Astrocyte (in vitro differentiated cells and primary cell): Measurements from ENCODE around the gene CDH5. TPM values are rescaled to one million over a fixed set of nuclear protein-coding genes. Genes with fewer than 3 reads are reported as not detected.
A peak's percentile ranks its signal among the peaks of the same experiment; 100 is the strongest.

Source experiments
- DNase-seq: peaks from one replicate; pipeline ENCODE4 v3.0.0-alpha.2; 2010; ENCODE audit warnings: low read depth
- FAIRE-seq: peaks from 2 replicates; lab custom pipeline; 2011; peaks lifted over from hg19 to GRCh38; lab: Jason Lieb, UNC
- H2AFZ ChIP-seq: 2 replicates; pipeline ENCODE4 v1.6.0; 2012; ENCODE audit warnings: low read depth, low read length, inconsistent platforms
- H3K27ac ChIP-seq: 2 replicates; pipeline ENCODE4 v1.5.1; 2011; ENCODE audit warnings: low read depth, low read length, inconsistent platforms
- H3K27me3 ChIP-seq: 2 replicates; pipeline ENCODE4 v1.6.0; 2011; ENCODE audit warnings: low read length, inconsistent platforms; ENCODE audit not compliant: insufficient read depth
- H3K36me3 ChIP-seq: 2 replicates; pipeline ENCODE4 v1.5.1; 2011; ENCODE audit warnings: low read length, inconsistent platforms; ENCODE audit not compliant: insufficient read depth
- H3K4me1 ChIP-seq: 2 replicates; pipeline ENCODE4 v1.5.1; 2011; ENCODE audit warnings: low read length, inconsistent platforms; ENCODE audit not compliant: insufficient read depth
- H3K4me2 ChIP-seq: 2 replicates; pipeline ENCODE4 v1.6.0; 2012; ENCODE audit warnings: low read length, inconsistent platforms
- H3K4me3 ChIP-seq: 2 replicates; pipeline ENCODE4 v1.5.1; 2011; ENCODE audit warnings: low read depth, mild to moderate bottlenecking, low read length, inconsistent platforms; ENCODE audit not compliant: insufficient read depth
- H3K79me2 ChIP-seq: 2 replicates; pipeline ENCODE4 v1.6.0; 2012; ENCODE audit warnings: mild to moderate bottlenecking, low read length, inconsistent platforms; ENCODE audit not compliant: insufficient read depth
- H3K9ac ChIP-seq: 2 replicates; pipeline ENCODE4 v1.6.0; 2012; ENCODE audit warnings: mild to moderate bottlenecking, low read length, inconsistent platforms
- H3K9me3 ChIP-seq: 2 replicates; pipeline ENCODE4 v1.5.1; 2012; ENCODE audit warnings: low read depth, mild to moderate bottlenecking, low read length, inconsistent platforms; ENCODE audit not compliant: insufficient read depth
- H4K20me1 ChIP-seq: 2 replicates; pipeline ENCODE4 v1.6.0; 2012; ENCODE audit warnings: low read length, inconsistent platforms; ENCODE audit not compliant: insufficient read depth
- H3K27ac Mint-ChIP-seq: one replicate; pipeline ENCODE4 v1.8.0; 2021; ENCODE audit warnings: mild to moderate bottlenecking, mixed read lengths; ENCODE audit not compliant: unreplicated experiment
- H3K27me3 Mint-ChIP-seq: one replicate; pipeline ENCODE4 v1.8.0; 2021; ENCODE audit warnings: low read depth, mixed read lengths; ENCODE audit not compliant: unreplicated experiment
- H3K36me3 Mint-ChIP-seq: one replicate; pipeline ENCODE4 v1.8.0; 2021; ENCODE audit warnings: low read depth, mixed read lengths; ENCODE audit not compliant: unreplicated experiment
- H3K4me1 Mint-ChIP-seq: one replicate; pipeline ENCODE4 v1.8.0; 2021; ENCODE audit warnings: low read depth, mixed read lengths; ENCODE audit not compliant: unreplicated experiment
- H3K4me3 Mint-ChIP-seq: one replicate; pipeline ENCODE4 v1.8.0; 2021; ENCODE audit warnings: mild to moderate bottlenecking, moderate library complexity, mixed read lengths; ENCODE audit not compliant: unreplicated experiment
- H3K9me3 Mint-ChIP-seq: one replicate; pipeline ENCODE4 v1.8.0; 2021; ENCODE audit warnings: mild to moderate bottlenecking, mixed read lengths; ENCODE audit not compliant: unreplicated experiment
- CTCF ChIP-seq: IDR thresholded peaks from 2 replicates; pipeline ENCODE4 v1.5.1; 2011; ENCODE audit warnings: low read depth, mild to moderate bottlenecking, inconsistent platforms, low read length, moderate library complexity; ENCODE audit not compliant: insufficient read depth
- EZH2 ChIP-seq: IDR thresholded peaks from 2 replicates; pipeline ENCODE4 v1.6.1; 2012; ENCODE audit warnings: mild to moderate bottlenecking, low read length, inconsistent platforms; ENCODE audit not compliant: insufficient read depth
- total RNA-seq: library from RNA; stranded (reverse); gene quantifications from 2 replicates; pipeline ENCODE4 v1.2.1, GENCODE V29; 2021

Gene CDH5
- total RNA-seq, 1 donor from 2014 or later, result 0.30 TPM

GRCh38 chr16:66438536-66438935, 72.0 kb downstream of the CDH5 start:
- H3K27ac ChIP-seq, result no peak overlapping the region
- TF ChIP-seq CTCF, result no peak
- TF ChIP-seq EZH2, result no peak
- H3K4me2 ChIP-seq, result no peak overlapping the region
- no peak overlapping the region for H3K4me3 ChIP-seq
- peaks cover 3% of the 10 kb centered on the region for H3K4me1 Mint-ChIP-seq
- no peaks in the 10 kb centered on the region for H3K79me2 ChIP-seq
- peaks cover 59% of the 10 kb centered on the region for H3K27me3 Mint-ChIP-seq
- FAIRE-seq (no peak), DNase-seq (no peak)
- no peaks in the 10 kb centered on the region for H3K36me3 Mint-ChIP-seq
- H3K9me3 ChIP-seq, result no peaks in the 10 kb centered on the region
- no peaks in the 10 kb centered on the region for H4K20me1 ChIP-seq
- no peak overlapping the region for H3K9ac ChIP-seq
- H3K27me3 ChIP-seq, result peaks cover 9% of the 10 kb centered on the region
- H3K4me3 Mint-ChIP-seq, result no peak overlapping the region
- no peak overlapping the region for H3K27ac Mint-ChIP-seq
- H3K36me3 ChIP-seq, result no peaks in the 10 kb centered on the region
- H2AFZ ChIP-seq, result no peak overlapping the region
- peaks cover 12% of the 10 kb centered on the region for H3K4me1 ChIP-seq
- peaks cover 3% of the 10 kb centered on the region for H3K9me3 Mint-ChIP-seq

- Histone ChIP-seq H3K9ac (no peak overlapping the region), H3K4me2 (no peak overlapping the region), H3K79me2 (no peaks in the 10 kb centered on the region), H4K20me1 (no peaks in the 10 kb centered on the region), H3K36me3 (no peaks in the 10 kb centered on the region), H3K4me3 (no peak overlapping the region), H2AFZ (no peak overlapping the region), H3K9me3 (no peaks in the 10 kb centered on the region), H3K4me1 (peaks cover 7% of the 10 kb centered on the region), H3K27ac (no peak overlapping the region), H3K27me3 (peaks cover 9% of the 10 kb centered on the region)
- no peak for TF ChIP-seq EZH2
- no peak for TF ChIP-seq CTCF
- Mint-ChIP-seq H3K4me3 (no peak overlapping the region), H3K27ac (peak overlapping the region; percentile 47), H3K27me3 (peaks cover 66% of the 10 kb centered on the region), H3K9me3 (peaks cover 3% of the 10 kb centered on the region), H3K36me3 (no peaks in the 10 kb centered on the region), H3K4me1 (no peaks in the 10 kb centered on the region)
- DNase-seq (no peak), FAIRE-seq (no peak)
Observed at GRCh38 chr16:66439051-66439730, 72.7 kb downstream of the CDH5 start.

DNA sequence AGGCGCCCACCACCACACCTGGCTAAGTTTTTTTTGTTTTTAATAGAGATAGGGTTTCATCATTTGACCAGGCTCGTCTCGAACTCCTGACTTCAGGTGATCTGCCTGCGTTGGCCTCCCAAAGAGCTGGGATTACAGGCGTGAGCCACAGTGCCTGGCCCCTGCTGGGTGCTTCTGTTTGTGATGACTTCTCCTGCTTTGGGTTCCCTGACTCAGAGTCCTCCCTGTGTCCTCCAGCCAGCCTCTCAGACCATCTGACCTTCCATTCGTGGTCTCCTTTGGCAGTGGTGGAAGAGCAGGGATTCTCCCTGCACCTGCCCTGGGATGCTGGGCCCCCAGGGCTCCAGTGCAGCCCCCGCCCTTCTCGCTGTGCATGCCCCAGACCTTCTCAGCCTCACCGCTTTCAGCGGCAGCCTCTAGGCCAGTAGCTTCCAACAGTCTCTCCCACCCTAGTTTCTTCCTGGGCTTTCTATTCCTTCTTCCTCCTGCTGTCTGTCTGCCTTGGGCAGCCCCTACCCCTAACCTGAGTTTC, 73.8 kb downstream of the CDH5 start:
- H3K4me3 Mint-ChIP-seq, result no peak overlapping the region

More for the DNA sequence above, 73.8 kb downstream of the CDH5 start:
- Histone ChIP-seq H3K27me3 (peaks cover 9% of the 10 kb centered on the region), H3K9me3 (no peaks in the 10 kb centered on the region), H2AFZ (no peak overlapping the region), H3K27ac (no peak overlapping the region), H3K79me2 (no peaks in the 10 kb centered on the region), H4K20me1 (no peaks in the 10 kb centered on the region), H3K4me1 (peaks cover 3% of the 10 kb centered on the region), H3K4me2 (no peak overlapping the region), H3K4me3 (no peak overlapping the region), H3K36me3 (no peaks in the 10 kb centered on the region), H3K9ac (no peak overlapping the region)
- Mint-ChIP-seq H3K9me3 (peaks cover 3% of the 10 kb centered on the region), H3K27ac (no peak overlapping the region), H3K27me3 (peaks cover 66% of the 10 kb centered on the region), H3K4me1 (no peaks in the 10 kb centered on the region), H3K36me3 (no peaks in the 10 kb centered on the region)
- TF ChIP-seq EZH2 (no peak), CTCF (no peak)
- FAIRE-seq (no peak), DNase-seq (no peak)
